Left lung (tissue), 10 donors: ENCODE data around the gene ANO3. TPM values are rescaled to one million over a fixed set of nuclear protein-coding genes. Genes with fewer than 3 reads are reported as not detected.
"Not testable (repeated sequence)": the region's sequence is repeated elsewhere in the genome, so short reads cannot be mapped to it uniquely, and the experiment has no call there.

Experiments used
- ATAC-seq: fragments of 200-7000 bp; cut with Tn5 transposase; one replicate; pipeline ENCODE4 v1.9.1; 2020; ENCODE audit warnings: moderate library complexity
- DNase-seq, 4 donors: peaks; one replicate each; pipeline ENCODE4 v3.0.0-alpha.2; 2013 to 2020
- H3K27ac ChIP-seq, 2 donors: fragments of 200-600 bp; sonication (generic) in 1 of 2; one replicate each; pipeline versions ENCODE4 v1.5.0 to v1.8.0; 2020 to 2021
- H3K27me3 ChIP-seq, 2 donors: fragments of 200-600 bp; sonication (generic) in 1 of 2; one replicate each; pipeline versions ENCODE4 v1.5.0 to v1.8.0; 2020 to 2021
- H3K36me3 ChIP-seq, 2 donors: fragments of 200-600 bp; sonication (generic) in 1 of 2; one replicate each; pipeline versions ENCODE4 v1.5.0 to v1.8.0; 2020 to 2021
- H3K4me1 ChIP-seq, 2 donors: fragments of 200-600 bp; one replicate each; pipeline ENCODE4 v1.8.0; 2021
- H3K4me3 ChIP-seq, 2 donors: fragments of 200-600 bp; sonication (generic) in 1 of 2; one replicate each; pipeline versions ENCODE4 v1.5.0 to v1.8.0; 2020 to 2021; ENCODE audit warnings: mild to moderate bottlenecking in 1 of 2
- H3K9me3 ChIP-seq, 2 donors: fragments of 200-600 bp; sonication (generic) in 1 of 2; one replicate each; pipeline versions ENCODE4 v1.5.0 to v1.8.0; 2020 to 2021
- intact Hi-C, 2 donors: fragments of 100-400 bp; cut with DNase I; formaldehyde crosslinking; loops; one replicate each; pipeline versions ENCODE4 v1.11.2 to v1.14.2; 2022
- polyA plus RNA-seq, 6 donors: library from polyadenylated mRNA; unstranded; fragments of 120-200 nt; gene quantifications; one replicate each; pipeline ENCODE4 v1.2.1, GENCODE V29; 2013; ENCODE audit not compliant: insufficient read length in 6 of 6
- total RNA-seq, 2 donors: library from RNA; stranded (reverse); fragmentation: NEBNext Ultra II Directional; extraction: Animal tissue kit (Norgen Biotek cat#: 25700); gene quantifications; one replicate each; pipeline ENCODE4 v1.2.1, GENCODE V29; 2021
- TF ChIP-seq, protein P1 (sequence below), 2 donors: fragments of 200-600 bp; sonication (generic) in 1 of 2; IDR thresholded peaks; one replicate each; pipeline versions ENCODE4 v1.5.0 to v1.8.0; 2021; ENCODE audit warnings: antibody characterized with exemption in 2 of 2
- donor health status: DM: no; HTN: yes; CAD: no.
- donor health status: DM: no; HTN: no; CAD: no.

Gene ANO3
- total and polyA plus RNA-seq, 8 donors = 0.31 to 1.4 (median 0.56) TPM

DNA sequence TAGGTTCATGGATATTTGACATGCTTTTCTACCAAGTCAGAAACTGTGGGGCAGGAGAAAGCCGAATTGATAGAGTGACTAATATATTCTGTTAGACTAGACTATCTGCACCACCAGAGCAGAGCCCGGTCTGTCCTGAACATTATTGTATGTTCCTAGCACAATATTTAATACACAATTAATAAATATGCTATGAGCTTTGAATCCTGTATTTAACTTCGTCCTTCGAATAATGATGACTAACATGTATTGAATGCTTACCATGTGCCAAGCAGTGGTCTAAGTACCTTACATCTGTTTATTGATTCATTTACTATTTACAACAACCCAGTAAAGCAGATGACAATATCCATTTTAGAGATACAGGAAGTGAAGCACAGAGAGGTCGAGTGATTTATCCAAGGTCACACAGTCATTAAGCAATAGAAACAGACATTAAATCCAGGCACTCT lies 44.8 kb upstream of the ANO3 start:
- Histone ChIP-seq H3K9me3 (no peaks in the 10 kb centered on the region), H3K27me3 (peaks cover 0 to 5% of the 10 kb centered on the region in 2 donors), H3K36me3 (no peaks in the 10 kb centered on the region), H3K27ac (no peak overlapping the region), H3K4me1 (no peaks in the 10 kb centered on the region), H3K4me3 (no peak overlapping the region)
- TF ChIP-seq, protein P1, sequence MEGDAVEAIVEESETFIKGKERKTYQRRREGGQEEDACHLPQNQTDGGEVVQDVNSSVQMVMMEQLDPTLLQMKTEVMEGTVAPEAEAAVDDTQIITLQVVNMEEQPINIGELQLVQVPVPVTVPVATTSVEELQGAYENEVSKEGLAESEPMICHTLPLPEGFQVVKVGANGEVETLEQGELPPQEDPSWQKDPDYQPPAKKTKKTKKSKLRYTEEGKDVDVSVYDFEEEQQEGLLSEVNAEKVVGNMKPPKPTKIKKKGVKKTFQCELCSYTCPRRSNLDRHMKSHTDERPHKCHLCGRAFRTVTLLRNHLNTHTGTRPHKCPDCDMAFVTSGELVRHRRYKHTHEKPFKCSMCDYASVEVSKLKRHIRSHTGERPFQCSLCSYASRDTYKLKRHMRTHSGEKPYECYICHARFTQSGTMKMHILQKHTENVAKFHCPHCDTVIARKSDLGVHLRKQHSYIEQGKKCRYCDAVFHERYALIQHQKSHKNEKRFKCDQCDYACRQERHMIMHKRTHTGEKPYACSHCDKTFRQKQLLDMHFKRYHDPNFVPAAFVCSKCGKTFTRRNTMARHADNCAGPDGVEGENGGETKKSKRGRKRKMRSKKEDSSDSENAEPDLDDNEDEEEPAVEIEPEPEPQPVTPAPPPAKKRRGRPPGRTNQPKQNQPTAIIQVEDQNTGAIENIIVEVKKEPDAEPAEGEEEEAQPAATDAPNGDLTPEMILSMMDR (IDR thresholded peaks at IDR 0.05) = no peak
- DNase-seq (no peak), ATAC-seq (no peak)
- intact Hi-C loops = no loop called here

DNA sequence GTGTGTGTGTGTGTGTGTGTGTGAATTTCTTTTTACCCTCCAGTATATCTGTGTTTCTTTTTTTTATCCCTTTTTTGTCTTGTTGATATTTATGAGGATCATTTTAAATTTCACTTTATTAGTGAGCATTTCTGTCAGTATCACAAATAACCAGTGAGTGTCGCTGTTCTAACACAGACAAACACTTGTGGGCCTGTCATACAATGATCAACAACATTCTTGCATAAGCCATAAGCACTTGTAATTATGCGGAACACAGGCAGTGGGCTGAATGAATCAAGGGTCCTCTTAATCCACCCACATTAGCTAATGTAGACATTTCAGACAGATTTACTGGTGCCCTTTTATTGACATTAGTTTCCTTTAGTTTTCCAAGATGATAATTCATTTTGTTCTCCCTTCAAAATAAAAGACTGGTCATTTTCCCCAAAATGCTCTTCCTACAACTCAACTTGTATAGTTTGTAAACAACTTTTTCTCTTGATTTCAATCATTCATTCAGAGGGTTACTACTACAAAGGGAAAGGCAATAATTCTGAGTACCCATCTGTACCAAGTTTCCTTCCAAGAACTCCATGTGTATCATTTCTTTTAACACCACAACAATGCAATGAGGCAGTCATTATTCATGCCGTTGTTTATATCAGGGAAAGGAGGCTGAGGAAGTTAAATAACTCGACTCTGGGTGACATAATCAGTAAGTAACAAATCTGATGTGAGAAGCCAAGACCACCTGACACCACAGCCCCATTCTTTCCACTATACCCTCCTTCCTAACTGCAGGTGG lies 34.5 kb upstream of the ANO3 start:
- peak; percentile 97 for ATAC-seq
- Histone ChIP-seq H3K36me3 (no peaks in the 10 kb centered on the region), H3K9me3 (no peaks in the 10 kb centered on the region), H3K4me1 (no peaks in the 10 kb centered on the region), H3K27me3 (no peaks in the 10 kb centered on the region), H3K27ac (no peak overlapping the region), H3K4me3 (no peak overlapping the region)
- DNase-seq = peak in 2 of 4 donors; percentile 52 to 74
- TF ChIP-seq, protein P1 (IDR thresholded peaks at IDR 0.05) = peak; percentile 41 to 44
- intact Hi-C loops = no loop called here

DNA sequence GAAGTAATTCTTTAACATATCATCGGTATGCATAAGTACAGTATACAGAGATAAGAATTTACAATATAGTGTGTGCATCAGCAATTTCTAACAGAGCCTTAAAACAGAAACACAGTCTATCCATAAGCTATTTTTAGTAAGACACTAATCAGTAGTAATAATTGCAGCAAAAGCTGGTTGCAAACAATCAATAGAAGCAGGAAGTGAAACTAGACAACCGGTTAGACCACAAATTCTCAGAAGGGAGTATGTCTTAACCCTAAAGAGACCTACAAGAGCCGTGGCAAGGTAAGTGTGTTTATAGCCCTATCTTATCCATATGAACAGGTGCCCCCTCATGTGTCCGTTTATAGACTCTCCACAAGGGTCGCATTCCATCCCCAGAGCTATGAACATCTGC lies 15.6 kb upstream of the ANO3 start:
- H3K27ac ChIP-seq, ATAC-seq, H3K4me1 ChIP-seq, H3K4me3 ChIP-seq, H3K9me3 ChIP-seq, H3K36me3 ChIP-seq, intact Hi-C loops, DNase-seq, H3K27me3 ChIP-seq: not testable (repeated sequence)

DNA sequence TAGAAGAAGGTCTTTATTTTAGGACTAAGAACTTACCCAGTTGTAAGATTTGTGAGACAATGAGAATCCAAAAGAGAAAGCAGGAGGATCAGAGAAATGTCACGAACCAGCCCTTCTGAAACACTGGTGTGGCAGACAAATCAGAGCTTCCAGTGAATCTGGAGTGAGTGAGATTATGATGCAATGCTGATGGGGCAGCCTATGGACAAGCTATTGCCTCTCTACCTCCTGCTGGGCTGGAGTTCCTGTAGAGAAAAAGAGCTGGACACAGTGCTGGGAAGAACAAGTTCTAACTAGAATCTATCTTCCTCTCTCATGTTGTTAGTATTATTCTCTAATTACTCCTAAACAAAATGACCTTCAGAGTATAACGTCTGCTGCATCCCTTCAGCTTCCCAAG lies 12.0 kb upstream of the ANO3 start:
- Histone ChIP-seq H3K9me3 (no peaks in the 10 kb centered on the region), H3K27ac (no peak overlapping the region), H3K4me1 (no peaks in the 10 kb centered on the region), H3K27me3 (no peaks in the 10 kb centered on the region), H3K4me3 (no peak overlapping the region), H3K36me3 (no peaks in the 10 kb centered on the region)
- no peak for DNase-seq
- TF ChIP-seq, protein P1 (IDR thresholded peaks at IDR 0.05) = no peak
- intact Hi-C loops = no loop called here
- no peak for ATAC-seq

DNA sequence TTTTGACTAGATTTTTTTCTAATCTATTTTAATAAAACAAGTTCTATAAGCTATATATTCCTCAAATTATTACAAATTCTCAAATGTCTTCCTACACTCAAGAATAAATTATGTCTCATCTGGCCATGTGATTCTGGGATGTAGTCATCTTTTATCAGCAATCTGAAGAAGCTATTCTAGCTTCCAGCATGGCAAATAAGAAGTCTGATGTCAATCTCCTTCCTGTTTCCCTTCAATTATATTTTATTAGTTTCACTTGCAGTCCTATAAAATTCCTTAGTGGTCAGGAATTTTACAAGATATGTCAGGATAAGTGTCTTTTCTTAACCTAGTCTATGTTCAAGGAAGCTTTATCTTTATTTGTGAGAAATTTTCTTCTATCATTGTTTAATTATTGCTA lies 10.4 kb upstream of the ANO3 start:
- TF ChIP-seq, protein P1 (IDR thresholded peaks at IDR 0.05) = no peak
- DNase-seq = no peak
- H3K9me3 ChIP-seq = no peaks in the 10 kb centered on the region
- intact Hi-C loops = no loop called here
- no peak for ATAC-seq
- no peaks in the 10 kb centered on the region for H3K36me3 ChIP-seq
- H3K4me3 ChIP-seq = no peak overlapping the region
- no peaks in the 10 kb centered on the region for H3K27me3 ChIP-seq
- H3K27ac ChIP-seq = no peak overlapping the region
- no peaks in the 10 kb centered on the region for H3K4me1 ChIP-seq
